A549 treated with RU486 at 1 μM for 4 hours (cell line): ENCODE data around the gene MTAP. TPM values are rescaled to one million over a fixed set of nuclear protein-coding genes. Genes with fewer than 3 reads are reported as not detected.

ENCODE experiments used
- total RNA-seq: library from RNA; stranded (reverse); fragments of 200-300 nt; extraction: Qiagen RNA extraction; gene quantifications from 5 replicates; pipeline ENCODE4 v1.2.3, GENCODE V29; 2022; ENCODE audit warnings: low read depth

Gene MTAP
- total RNA-seq, result 7.1 to 16.5 TPM (median 12.4 TPM) in 5 replicates

DNA sequence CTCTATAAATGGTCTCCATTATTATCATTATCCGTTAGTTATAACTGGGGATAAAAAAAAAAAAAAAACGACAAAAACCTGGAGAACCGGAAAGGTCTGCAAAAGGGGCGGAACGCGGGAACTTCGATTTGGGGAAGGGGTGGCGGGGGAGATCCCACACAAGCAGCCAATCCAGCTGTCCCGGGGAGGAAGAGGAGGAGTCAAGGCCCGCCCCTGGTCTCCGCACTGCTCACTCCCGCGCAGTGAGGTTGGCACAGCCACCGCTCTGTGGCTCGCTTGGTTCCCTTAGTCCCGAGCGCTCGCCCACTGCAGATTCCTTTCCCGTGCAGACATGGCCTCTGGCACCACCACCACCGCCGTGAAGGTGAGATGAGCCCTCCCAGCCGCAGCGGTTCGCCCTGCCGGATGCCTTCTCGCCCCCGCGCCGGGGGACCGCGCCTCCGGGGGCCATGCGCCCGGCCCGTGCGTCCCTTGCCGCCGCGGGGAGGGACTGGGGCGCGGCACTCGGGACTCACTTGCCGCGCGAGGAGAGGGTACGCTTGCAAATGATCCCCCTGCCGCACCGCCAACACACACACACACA lies at the start of gene MTAP:
TSS of gene MTAP (plus strand) at position 219 of the 583 bp plus-strand sequence. CDS start at position 332, 113 bp downstream.

Other genes with a start within 250 kb of the MTAP start
- gene CDKN2A, start 191.8 kb downstream of the MTAP start, total RNA-seq, result not detected in 5 replicates
- not detected in 5 replicates for gene CDKN2B-AS1, start 192.2 kb downstream of the MTAP start, total RNA-seq
- gene CDKN2B, start 206.7 kb downstream of the MTAP start, total RNA-seq, result not detected in 5 replicates